A673 (cell line): ENCODE results near the gene ZNF382. TPM values are rescaled to one million over a fixed set of nuclear protein-coding genes. Genes with fewer than 3 reads are reported as not detected.

Experiments
- BruUV-seq: library from RNA; stranded (reverse); fragments of 400-500 nt; replicated peaks from 2 replicates; lab custom pipeline; 2021; lab: Mats Ljungman, UMichigan
- CTCF ChIA-PET: fragments of 300-600 bp; sonication (Branson Sonifier 250); formaldehyde crosslinking; loops from one replicate; lab custom pipeline; 2022; ENCODE audit warnings: antibody characterized with exemption; lab: Charles Lee
- POLR2A ChIA-PET: fragments of 300-600 bp; sonication (Branson Sonifier 250); formaldehyde crosslinking; loops from one replicate; lab custom pipeline; 2022; ENCODE audit warnings: antibody characterized with exemption; ENCODE audit not compliant: low non-redundant PET; lab: Charles Lee
- DNase-seq: peaks from one replicate; pipeline ENCODE4 v3.0.0-alpha.2; 2015; ENCODE audit warnings: low spot score
- H3K27ac ChIP-seq: fragments of 200-600 bp; sonication (generic); 2 replicates; pipeline ENCODE4 v1.5.1; 2016; ENCODE audit warnings: mixed run types, low read depth, mild to moderate bottlenecking, mixed read lengths, antibody characterized with exemption, low read length; ENCODE audit not compliant: poor library complexity, severe bottlenecking
- H3K27me3 ChIP-seq: fragments of 200-600 bp; sonication (generic); replicated peaks from 2 replicates; pipeline ENCODE4 v1.6.1; 2017; ENCODE audit warnings: mixed run types, low read depth, mild to moderate bottlenecking, mixed read lengths, antibody characterized with exemption, low read length; ENCODE audit not compliant: insufficient read depth, poor library complexity
- H3K36me3 ChIP-seq: fragments of 200-600 bp; sonication (generic); 2 replicates; pipeline ENCODE4 v1.6.1; 2016; ENCODE audit warnings: mixed run types, mild to moderate bottlenecking, mixed read lengths, antibody characterized with exemption, low read length; ENCODE audit not compliant: insufficient read depth, poor library complexity, severe bottlenecking
- H3K4me1 ChIP-seq: fragments of 200-600 bp; sonication (generic); 2 replicates; pipeline ENCODE4 v1.6.1; 2017; ENCODE audit warnings: mixed run types, mild to moderate bottlenecking, mixed read lengths, antibody characterized with exemption, low read length; ENCODE audit not compliant: insufficient read depth, poor library complexity, severe bottlenecking
- H3K4me3 ChIP-seq: fragments of 200-600 bp; sonication (generic); 2 replicates; pipeline ENCODE4 v1.5.1; 2016; ENCODE audit warnings: low read depth, mixed run types, mild to moderate bottlenecking, mixed read lengths, low read length; ENCODE audit not compliant: poor library complexity, severe bottlenecking
- H3K9me3 ChIP-seq: fragments of 200-600 bp; sonication (generic); 2 replicates; pipeline ENCODE4 v1.6.1; 2016; ENCODE audit warnings: mixed run types, low read depth, mild to moderate bottlenecking, mixed read lengths, antibody characterized with exemption, low read length; ENCODE audit not compliant: poor library complexity, severe bottlenecking
- EZH2 ChIP-seq: fragments of 200-600 bp; sonication (generic); IDR thresholded peaks from 2 replicates; pipeline ENCODE4 v1.6.1; 2017; ENCODE audit warnings: borderline replicate concordance, low read depth, mild to moderate bottlenecking, mixed read lengths, antibody characterized with exemption, low read length; ENCODE audit not compliant: poor library complexity, severe bottlenecking
- intact Hi-C: fragments of 100-400 bp; cut with micrococcal nuclease; formaldehyde crosslinking; loops from one replicate; pipeline ENCODE4 v1.10.0; 2022; ENCODE audit not compliant: unreplicated experiment
- total RNA-seq: library from RNA; stranded (reverse); gene quantifications from 2 replicates; pipeline ENCODE4 v1.2.3, GENCODE V29; 2021
- TF ChIP-seq, protein P1 (sequence below): fragments of 300-800, 200-600 bp; sonication (generic); conservative IDR thresholded peaks from 2 replicates; pipeline ENCODE4 v1.5.1; 2017; ENCODE audit warnings: low read depth, mild to moderate bottlenecking, antibody characterized with exemption, low read length, moderate library complexity, mixed read lengths

The ZNF382 gene
- total RNA-seq, 1 experiment from 2014 or later = 17.2 TPM

DNA sequence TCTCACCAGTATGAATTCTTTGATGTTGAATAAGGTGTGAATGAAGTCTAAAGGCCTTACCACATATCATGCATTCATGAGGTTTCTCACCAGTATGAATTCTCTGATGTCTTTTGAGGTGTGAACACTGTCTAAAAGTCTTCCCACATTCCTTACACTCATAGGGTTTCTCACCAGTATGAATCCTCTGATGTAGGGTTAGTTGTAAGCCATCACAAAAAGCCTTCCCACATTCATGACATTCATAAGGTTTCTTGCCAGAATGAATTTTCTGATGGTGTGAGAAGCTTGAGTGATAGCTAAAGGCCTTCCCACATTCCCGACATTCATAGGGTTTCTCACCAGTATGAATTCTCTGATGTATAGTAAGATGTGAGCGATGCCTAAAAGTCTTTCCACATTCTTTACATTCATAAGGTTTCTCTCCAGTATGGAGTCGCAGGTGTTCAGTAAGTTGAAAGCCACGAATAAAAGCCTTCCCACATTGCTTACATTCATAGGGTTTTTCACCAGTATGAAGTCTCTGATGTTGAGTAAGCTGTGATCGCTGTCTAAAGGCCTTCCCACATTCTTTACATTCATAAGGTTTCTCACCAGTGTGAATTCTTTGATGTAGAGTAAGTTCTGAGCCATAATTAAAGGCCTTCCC lies 33.9 kb downstream of the ZNF382 start:
- intact Hi-C loops = no loop called here
- ChIA-PET CTCF (no interaction called here), POLR2A (no interaction called here)
- no TSS peak for BruUV-seq
- Histone ChIP-seq H3K9me3 (peaks cover 87% of the 10 kb centered on the region), H3K27me3 (no peaks in the 10 kb centered on the region), H3K4me3 (no peak overlapping the region), H3K4me1 (no peaks in the 10 kb centered on the region), H3K27ac (no peak overlapping the region), H3K36me3 (peaks cover 5% of the 10 kb centered on the region)
- no peak for TF ChIP-seq EZH2
- TF ChIP-seq, protein P1, sequence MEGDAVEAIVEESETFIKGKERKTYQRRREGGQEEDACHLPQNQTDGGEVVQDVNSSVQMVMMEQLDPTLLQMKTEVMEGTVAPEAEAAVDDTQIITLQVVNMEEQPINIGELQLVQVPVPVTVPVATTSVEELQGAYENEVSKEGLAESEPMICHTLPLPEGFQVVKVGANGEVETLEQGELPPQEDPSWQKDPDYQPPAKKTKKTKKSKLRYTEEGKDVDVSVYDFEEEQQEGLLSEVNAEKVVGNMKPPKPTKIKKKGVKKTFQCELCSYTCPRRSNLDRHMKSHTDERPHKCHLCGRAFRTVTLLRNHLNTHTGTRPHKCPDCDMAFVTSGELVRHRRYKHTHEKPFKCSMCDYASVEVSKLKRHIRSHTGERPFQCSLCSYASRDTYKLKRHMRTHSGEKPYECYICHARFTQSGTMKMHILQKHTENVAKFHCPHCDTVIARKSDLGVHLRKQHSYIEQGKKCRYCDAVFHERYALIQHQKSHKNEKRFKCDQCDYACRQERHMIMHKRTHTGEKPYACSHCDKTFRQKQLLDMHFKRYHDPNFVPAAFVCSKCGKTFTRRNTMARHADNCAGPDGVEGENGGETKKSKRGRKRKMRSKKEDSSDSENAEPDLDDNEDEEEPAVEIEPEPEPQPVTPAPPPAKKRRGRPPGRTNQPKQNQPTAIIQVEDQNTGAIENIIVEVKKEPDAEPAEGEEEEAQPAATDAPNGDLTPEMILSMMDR = no peak
- no peak for DNase-seq

DNA sequence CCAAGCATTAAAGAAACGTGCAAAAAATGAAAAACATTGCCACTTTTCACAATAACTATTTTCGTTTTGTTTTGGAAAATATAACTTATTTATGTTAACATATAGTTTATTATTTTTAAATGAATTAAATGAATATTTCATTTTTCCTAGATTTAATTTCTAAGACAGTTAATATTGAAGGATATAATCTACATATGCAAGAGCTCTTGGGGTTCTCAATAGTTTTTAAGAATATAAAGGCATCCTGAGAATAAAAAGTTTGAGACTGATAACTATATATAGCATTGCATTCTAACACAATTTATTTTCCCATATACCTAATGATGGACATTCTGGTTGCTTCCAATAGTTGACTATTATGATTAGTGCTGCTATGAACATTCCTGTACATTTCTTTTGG lies 41.6 kb downstream of the ZNF382 start:
- no TSS peak for BruUV-seq
- intact Hi-C loops = no loop called here
- Histone ChIP-seq H3K9me3 (peaks cover 50% of the 10 kb centered on the region), H3K27ac (no peak overlapping the region), H3K36me3 (peaks cover 12% of the 10 kb centered on the region), H3K4me3 (no peak overlapping the region), H3K27me3 (no peaks in the 10 kb centered on the region), H3K4me1 (no peaks in the 10 kb centered on the region)
- DNase-seq = no peak
- no peak for TF ChIP-seq EZH2
- TF ChIP-seq, protein P1 = no peak
- CTCF ChIA-PET = no interaction called here
- POLR2A ChIA-PET = no interaction called here

DNA sequence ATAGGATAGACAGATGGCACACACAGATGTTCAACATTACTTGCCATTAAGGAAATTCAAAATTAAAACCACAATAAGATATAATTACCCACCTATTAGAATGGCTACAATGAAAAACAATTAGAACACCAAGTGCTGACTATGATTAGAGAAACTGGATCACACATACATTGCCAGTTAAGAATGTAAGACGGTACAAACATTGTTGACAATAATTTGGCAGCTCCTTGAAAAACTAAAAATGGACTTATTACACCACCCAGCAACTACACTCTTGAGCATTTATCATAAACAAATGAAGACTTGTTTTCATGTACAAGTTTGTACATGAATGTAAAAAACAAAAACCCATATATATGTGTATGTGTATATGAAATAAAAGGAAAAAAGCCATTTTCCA lies 47.8 kb downstream of the ZNF382 start:
- ChIA-PET CTCF (no interaction called here), POLR2A (no interaction called here)
- H3K27ac ChIP-seq = no peak overlapping the region
- no peaks in the 10 kb centered on the region for H3K27me3 ChIP-seq
- no TSS peak for BruUV-seq
- peaks cover 39% of the 10 kb centered on the region for H3K9me3 ChIP-seq
- no peak overlapping the region for H3K4me3 ChIP-seq
- intact Hi-C loops = no loop called here
- no peaks in the 10 kb centered on the region for H3K4me1 ChIP-seq
- DNase-seq = no peak
- peaks cover 28% of the 10 kb centered on the region for H3K36me3 ChIP-seq
- TF ChIP-seq, protein P1 = no peak
- TF ChIP-seq EZH2 = no peak
